HCT116 (cell line): ENCODE measurements around the gene REST. TPM values are rescaled to one million over a fixed set of nuclear protein-coding genes. Genes with fewer than 3 reads are reported as not detected.

ENCODE experiments used
- ATAC-seq: fragments of 200-7000 bp; cut with Tn5 transposase; 2 replicates; pipeline ENCODE4 v1.9.1; 2020; ENCODE audit warnings: mild to moderate bottlenecking, moderate library complexity
- BruUV-seq: library from RNA; stranded (reverse); fragments of 400-500 nt; replicated peaks from 2 replicates; lab custom pipeline; 2021; lab: Mats Ljungman, UMichigan
- CTCF ChIA-PET: fragments of 300-600 bp; sonication (Branson Sonifier 250); formaldehyde crosslinking; loops from one replicate; lab custom pipeline; 2021; ENCODE audit warnings: antibody characterized with exemption; lab: Charles Lee
- POLR2A ChIA-PET: fragments of 300-600, 350-600 bp; sonication (Branson Sonifier 250); formaldehyde crosslinking; loops from one replicate; lab custom pipeline; 2021; ENCODE audit warnings: antibody characterized with exemption; lab: Charles Lee
- RAD21 ChIA-PET, 2 experiments: fragments of 300-600 bp; sonication (Branson Sonifier 250); formaldehyde crosslinking; loops; one replicate each; lab custom pipeline; 2023; ENCODE audit warnings: low total read pairs in 2 of 2; ENCODE audit not compliant: uncharacterized antibody in 2 of 2, unreplicated experiment in 2 of 2, low non-redundant PET in 1 of 2; lab: Charles Lee
- DNase-seq: peaks from one replicate; pipeline ENCODE4 v3.0.0-alpha.2; 2010; ENCODE audit warnings: low read depth, low spot score
- H2AFZ ChIP-seq: fragments of 200-600 bp; shearing (Covaris generic), sonication (generic); 2 replicates; pipeline ENCODE4 v1.6.1; 2017; ENCODE audit warnings: low read depth, mixed run types, mixed read lengths, antibody characterized with exemption, low read length; ENCODE audit not compliant: poor library complexity, severe bottlenecking
- H3K27ac ChIP-seq: 2 replicates; pipeline ENCODE4 v1.5.1; 2012; ENCODE audit warnings: low read depth, low read length
- H3K27me3 ChIP-seq: fragments of 200-600 bp; sonication (generic); 2 replicates; pipeline ENCODE4 v1.6.1; 2016; ENCODE audit warnings: mixed run types, low read length, mixed read lengths; ENCODE audit not compliant: insufficient read depth
- H3K36me3 ChIP-seq, 2 experiments: fragments of 200-500 bp in 1 of 2; fragments of 200-600 bp in 1 of 2; sonication (Bioruptor generic) in 1 of 2; sonication (generic) in 1 of 2; 2 replicates each; pipeline versions ENCODE4 v1.5.1 to v1.6.1; 2014 to 2016; ENCODE audit warnings: low read length in 2 of 2, inconsistent platforms in 1 of 2, mixed read lengths in 1 of 2, mixed run types in 1 of 2; ENCODE audit not compliant: insufficient read depth in 2 of 2, control insufficient read depth in 1 of 2
- H3K4me1 ChIP-seq, 2 experiments: fragments of 200-600 bp in 1 of 2; sonication (generic) in 1 of 2; 2 replicates each; pipeline versions ENCODE4 v1.5.1 to v1.6.1; 2012 to 2017; ENCODE audit warnings: low read length in 2 of 2, inconsistent platforms in 1 of 2, mild to moderate bottlenecking in 1 of 2, mixed read lengths in 1 of 2, mixed run types in 1 of 2, moderate library complexity in 1 of 2; ENCODE audit not compliant: insufficient read depth in 2 of 2, control insufficient read depth in 1 of 2
- H3K4me2 ChIP-seq: fragments of 200-600 bp; sonication (generic); 2 replicates; pipeline ENCODE4 v1.6.1; 2017; ENCODE audit warnings: mixed run types, low read length, mixed read lengths
- H3K4me3 ChIP-seq, 2 experiments: fragments of 200-600 bp in 1 of 2; sonication (generic) in 1 of 2; replicated peaks in 1 of 2; 2 replicates each; pipeline ENCODE4 v1.5.1; 2011 to 2016; ENCODE audit warnings: low read length in 2 of 2, control low read depth in 1 of 2, low read depth in 1 of 2, mild to moderate bottlenecking in 1 of 2, mixed read lengths in 1 of 2, mixed run types in 1 of 2
- H3K79me2 ChIP-seq: fragments of 200-600 bp; sonication (generic); 2 replicates; pipeline ENCODE4 v1.6.1; 2017; ENCODE audit warnings: mild to moderate bottlenecking, mixed run types, low read length, moderate library complexity, mixed read lengths; ENCODE audit not compliant: insufficient read depth
- H3K9ac ChIP-seq: fragments of 200-600 bp; sonication (generic); 2 replicates; pipeline ENCODE4 v1.6.1; 2016; ENCODE audit warnings: low read length, mixed read lengths
- H3K9me2 ChIP-seq: fragments of 200-600 bp; sonication (generic), shearing (Covaris generic); 2 replicates; pipeline ENCODE4 v1.6.1; 2017; ENCODE audit warnings: mixed run types, mild to moderate bottlenecking, moderate library complexity; ENCODE audit not compliant: insufficient read depth
- H3K9me3 ChIP-seq, 2 experiments: fragments of 200-500 bp in 1 of 2; fragments of 200-600 bp in 1 of 2; sonication (Bioruptor generic) in 1 of 2; sonication (generic) in 1 of 2; 2 replicates each; pipeline ENCODE4 v1.6.1; 2014 to 2017; ENCODE audit warnings: low read length in 2 of 2, mixed read lengths in 2 of 2, inconsistent platforms in 1 of 2, low read depth in 1 of 2, mild to moderate bottlenecking in 1 of 2, mixed run types in 1 of 2, moderate library complexity in 1 of 2; ENCODE audit not compliant: control insufficient read depth in 1 of 2, insufficient read depth in 1 of 2
- H4K20me1 ChIP-seq: fragments of 200-600 bp; sonication (generic), shearing (Covaris generic); 2 replicates; pipeline ENCODE4 v1.6.1; 2017; ENCODE audit warnings: mixed run types, mild to moderate bottlenecking, moderate library complexity; ENCODE audit not compliant: insufficient read depth
- CBX3 ChIP-seq: IDR thresholded peaks from 2 replicates; pipeline ENCODE4 v1.6.1; 2012; ENCODE audit warnings: low read depth
- CEBPB ChIP-seq: IDR thresholded peaks from 2 replicates; pipeline ENCODE4 v1.6.1; 2012; ENCODE audit warnings: low read depth
- EGR1 ChIP-seq: IDR thresholded peaks from 2 replicates; pipeline ENCODE4 v1.6.1; 2012; ENCODE audit warnings: low read depth
- ELF1 ChIP-seq: IDR thresholded peaks from 2 replicates; pipeline ENCODE4 v1.6.1; 2012; ENCODE audit warnings: low read depth, borderline replicate concordance
- EZH2 ChIP-seq: fragments of 200-600 bp; sonication (generic); IDR thresholded peaks from 2 replicates; pipeline ENCODE4 v1.6.1; 2017; ENCODE audit warnings: antibody characterized with exemption, mixed run types
- FOSL1 ChIP-seq: IDR thresholded peaks from 2 replicates; pipeline ENCODE4 v1.6.1; 2012; ENCODE audit warnings: low read depth
- JUND ChIP-seq: IDR thresholded peaks from 2 replicates; pipeline ENCODE4 v1.6.1; 2012
- POLR2A ChIP-seq: IDR thresholded peaks from 2 replicates; pipeline ENCODE4 v1.7.0; 2011; ENCODE audit warnings: borderline replicate concordance; ENCODE audit not compliant: insufficient read depth, insufficient read length; ENCODE audit errors: extremely low read depth
- POLR2AphosphoS5 ChIP-seq: IDR thresholded peaks from 2 replicates; pipeline ENCODE4 v1.6.1; 2011; ENCODE audit warnings: mild to moderate bottlenecking, low read depth, low read length, moderate library complexity
- RAD21 ChIP-seq: IDR thresholded peaks from 2 replicates; pipeline ENCODE4 v1.6.1; 2012; ENCODE audit warnings: low read depth, mild to moderate bottlenecking
- SIN3A ChIP-seq: IDR thresholded peaks from 2 replicates; pipeline ENCODE4 v1.6.1; 2012; ENCODE audit warnings: low read depth
- SP1 ChIP-seq: IDR thresholded peaks from 2 replicates; pipeline ENCODE4 v1.6.1; 2012; ENCODE audit warnings: low read depth
- SRF ChIP-seq: IDR thresholded peaks from 2 replicates; pipeline ENCODE4 v1.6.1; 2012; ENCODE audit warnings: low read depth
- TCF7L2 ChIP-seq: IDR thresholded peaks from 2 replicates; pipeline ENCODE4 v1.7.0; 2011; ENCODE audit warnings: borderline replicate concordance, inconsistent platforms; ENCODE audit not compliant: insufficient read depth, insufficient read length; ENCODE audit errors: extremely low read depth
- YY1 ChIP-seq: IDR thresholded peaks from 2 replicates; pipeline ENCODE4 v1.6.1; 2011; ENCODE audit warnings: low read length, low read depth, moderate library complexity, mild to moderate bottlenecking; ENCODE audit not compliant: insufficient replicate concordance; ENCODE audit errors: extremely low read depth
- ZFX ChIP-seq: fragments of 450-650 bp; IDR thresholded peaks from 2 replicates; pipeline ENCODE4 v1.6.1; 2017
- ZNF274 ChIP-seq: fragments of 200-500 bp; sonication (Bioruptor generic); IDR thresholded peaks from 2 replicates; pipeline ENCODE4 v1.6.1; 2014; ENCODE audit warnings: mild to moderate bottlenecking, low read depth, low read length, inconsistent platforms
- intact Hi-C: fragments of 100-400 bp; cut with micrococcal nuclease; formaldehyde crosslinking; loops from 2 replicates; pipeline ENCODE4 v1.10.0; 2022
- total RNA-seq: library from RNA; stranded (reverse); gene quantifications from one replicate; pipeline ENCODE4 v1.2.1, GENCODE V29; 2021; ENCODE audit not compliant: unreplicated experiment
- TF ChIP-seq, protein P1 (sequence below): IDR thresholded peaks from 2 replicates; pipeline ENCODE4 v1.6.1; 2011; ENCODE audit warnings: mild to moderate bottlenecking, low read length, moderate library complexity; ENCODE audit not compliant: insufficient replicate concordance; ENCODE audit errors: extremely low read depth
- TF ChIP-seq, protein P2 (sequence below): IDR thresholded peaks from 2 replicates; pipeline ENCODE4 v1.6.1; 2012
- TF ChIP-seq, protein P3 (sequence below), 3 experiments: fragments of 200-600 bp in 1 of 3; sonication (generic) in 1 of 3; IDR thresholded peaks in 2 of 3; conservative IDR thresholded peaks in 1 of 3; 2 replicates each; pipeline ENCODE4 v1.5.1; 2012 to 2017; ENCODE audit warnings: low read depth in 2 of 3, low read length in 2 of 3, antibody characterized with exemption in 1 of 3, borderline replicate concordance in 1 of 3, control low read depth in 1 of 3, mild to moderate bottlenecking in 1 of 3, mixed read lengths in 1 of 3, mixed run types in 1 of 3, moderate library complexity in 1 of 3; ENCODE audit not compliant: insufficient read depth in 1 of 3
- TF ChIP-seq, protein P4 (sequence below): IDR thresholded peaks from 2 replicates; pipeline ENCODE4 v1.6.1; 2012; ENCODE audit warnings: low read depth
- TF ChIP-seq, protein P5 (sequence below): IDR thresholded peaks from 2 replicates; pipeline ENCODE4 v1.6.1; 2012

The REST gene
- total RNA-seq, 1 experiment from 2014 or later = 42.6 TPM

DNA sequence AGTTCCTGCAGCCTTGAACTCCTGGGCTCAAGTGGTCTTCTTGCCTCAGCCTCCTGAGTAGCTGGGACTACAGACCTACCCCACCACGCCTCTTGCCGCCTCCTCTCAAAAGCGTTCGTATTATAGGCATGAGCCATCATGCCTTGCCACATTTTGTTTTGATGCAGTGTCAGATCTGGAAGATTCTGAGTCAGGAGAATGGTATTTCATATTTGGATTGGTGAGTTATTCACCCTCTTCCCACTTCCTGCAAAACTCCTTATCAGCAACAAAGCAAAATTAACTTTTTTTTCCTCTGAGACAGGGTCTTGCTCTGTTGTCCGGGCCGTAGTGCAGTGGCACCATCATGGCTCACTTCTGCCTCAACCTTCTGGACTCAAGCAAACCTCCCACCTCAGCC, 29.6 kb downstream of the REST start:
- DNase-seq = peak; percentile 35
- H3K27me3 ChIP-seq = no peaks in the 10 kb centered on the region
- no peak overlapping the region for H3K27ac ChIP-seq
- H3K9me3 ChIP-seq = no peaks in the 10 kb centered on the region
- no peak overlapping the region for H3K4me3 ChIP-seq
- ATAC-seq = peak; percentile 68; the same call in 1 of the 2 replicates
- no peak overlapping the region for H3K9ac ChIP-seq
- no peak overlapping the region for H2AFZ ChIP-seq
- CTCF ChIA-PET = no interaction called here
- no peaks in the 10 kb centered on the region for H4K20me1 ChIP-seq
- POLR2A ChIA-PET = no interaction called here
- H3K9me2 ChIP-seq = no peaks in the 10 kb centered on the region
- peaks cover 6% of the 10 kb centered on the region; the same call in 1 of the 2 replicates for H3K79me2 ChIP-seq
- RAD21 ChIA-PET = no interaction called here
- peaks cover 0 to 7% of the 10 kb centered on the region in 2 experiments; a peak in 2 of 4 replicates for H3K36me3 ChIP-seq
- peak overlapping the region; percentile 31 for H3K4me2 ChIP-seq
- intact Hi-C loops = no loop called here
- BruUV-seq = no TSS peak
- H3K4me1 ChIP-seq = peaks cover 10 to 13% of the 10 kb centered on the region in 2 experiments; a peak in 3 of 4 replicates
- TF ChIP-seq TCF7L2 = no peak
- peak; percentile 43; the same call in 1 of the 2 replicates for TF ChIP-seq FOSL1
- no peak for TF ChIP-seq SIN3A
- TF ChIP-seq ZFX = no peak
- TF ChIP-seq, protein P1, sequence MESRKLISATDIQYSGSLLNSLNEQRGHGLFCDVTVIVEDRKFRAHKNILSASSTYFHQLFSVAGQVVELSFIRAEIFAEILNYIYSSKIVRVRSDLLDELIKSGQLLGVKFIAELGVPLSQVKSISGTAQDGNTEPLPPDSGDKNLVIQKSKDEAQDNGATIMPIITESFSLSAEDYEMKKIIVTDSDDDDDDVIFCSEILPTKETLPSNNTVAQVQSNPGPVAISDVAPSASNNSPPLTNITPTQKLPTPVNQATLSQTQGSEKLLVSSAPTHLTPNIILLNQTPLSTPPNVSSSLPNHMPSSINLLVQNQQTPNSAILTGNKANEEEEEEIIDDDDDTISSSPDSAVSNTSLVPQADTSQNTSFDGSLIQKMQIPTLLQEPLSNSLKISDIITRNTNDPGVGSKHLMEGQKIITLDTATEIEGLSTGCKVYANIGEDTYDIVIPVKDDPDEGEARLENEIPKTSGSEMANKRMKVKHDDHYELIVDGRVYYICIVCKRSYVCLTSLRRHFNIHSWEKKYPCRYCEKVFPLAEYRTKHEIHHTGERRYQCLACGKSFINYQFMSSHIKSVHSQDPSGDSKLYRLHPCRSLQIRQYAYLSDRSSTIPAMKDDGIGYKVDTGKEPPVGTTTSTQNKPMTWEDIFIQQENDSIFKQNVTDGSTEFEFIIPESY = no peak
- no peak for TF ChIP-seq POLR2AphosphoS5
- TF ChIP-seq, protein P2, sequence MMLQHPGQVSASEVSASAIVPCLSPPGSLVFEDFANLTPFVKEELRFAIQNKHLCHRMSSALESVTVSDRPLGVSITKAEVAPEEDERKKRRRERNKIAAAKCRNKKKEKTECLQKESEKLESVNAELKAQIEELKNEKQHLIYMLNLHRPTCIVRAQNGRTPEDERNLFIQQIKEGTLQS = no peak
- TF ChIP-seq, protein P3, sequence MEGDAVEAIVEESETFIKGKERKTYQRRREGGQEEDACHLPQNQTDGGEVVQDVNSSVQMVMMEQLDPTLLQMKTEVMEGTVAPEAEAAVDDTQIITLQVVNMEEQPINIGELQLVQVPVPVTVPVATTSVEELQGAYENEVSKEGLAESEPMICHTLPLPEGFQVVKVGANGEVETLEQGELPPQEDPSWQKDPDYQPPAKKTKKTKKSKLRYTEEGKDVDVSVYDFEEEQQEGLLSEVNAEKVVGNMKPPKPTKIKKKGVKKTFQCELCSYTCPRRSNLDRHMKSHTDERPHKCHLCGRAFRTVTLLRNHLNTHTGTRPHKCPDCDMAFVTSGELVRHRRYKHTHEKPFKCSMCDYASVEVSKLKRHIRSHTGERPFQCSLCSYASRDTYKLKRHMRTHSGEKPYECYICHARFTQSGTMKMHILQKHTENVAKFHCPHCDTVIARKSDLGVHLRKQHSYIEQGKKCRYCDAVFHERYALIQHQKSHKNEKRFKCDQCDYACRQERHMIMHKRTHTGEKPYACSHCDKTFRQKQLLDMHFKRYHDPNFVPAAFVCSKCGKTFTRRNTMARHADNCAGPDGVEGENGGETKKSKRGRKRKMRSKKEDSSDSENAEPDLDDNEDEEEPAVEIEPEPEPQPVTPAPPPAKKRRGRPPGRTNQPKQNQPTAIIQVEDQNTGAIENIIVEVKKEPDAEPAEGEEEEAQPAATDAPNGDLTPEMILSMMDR (IDR thresholded peaks at IDR 0.05 in 2 of 3, conservative IDR thresholded peaks at IDR 0.05 in 1 of 3; ENCODE audit: borderline replicate concordance in 1 of 3, insufficient read depth in 1 of 3, low read depth in 2 of 3, low read length in 2 of 3) = no peak
- TF ChIP-seq, protein P4, sequence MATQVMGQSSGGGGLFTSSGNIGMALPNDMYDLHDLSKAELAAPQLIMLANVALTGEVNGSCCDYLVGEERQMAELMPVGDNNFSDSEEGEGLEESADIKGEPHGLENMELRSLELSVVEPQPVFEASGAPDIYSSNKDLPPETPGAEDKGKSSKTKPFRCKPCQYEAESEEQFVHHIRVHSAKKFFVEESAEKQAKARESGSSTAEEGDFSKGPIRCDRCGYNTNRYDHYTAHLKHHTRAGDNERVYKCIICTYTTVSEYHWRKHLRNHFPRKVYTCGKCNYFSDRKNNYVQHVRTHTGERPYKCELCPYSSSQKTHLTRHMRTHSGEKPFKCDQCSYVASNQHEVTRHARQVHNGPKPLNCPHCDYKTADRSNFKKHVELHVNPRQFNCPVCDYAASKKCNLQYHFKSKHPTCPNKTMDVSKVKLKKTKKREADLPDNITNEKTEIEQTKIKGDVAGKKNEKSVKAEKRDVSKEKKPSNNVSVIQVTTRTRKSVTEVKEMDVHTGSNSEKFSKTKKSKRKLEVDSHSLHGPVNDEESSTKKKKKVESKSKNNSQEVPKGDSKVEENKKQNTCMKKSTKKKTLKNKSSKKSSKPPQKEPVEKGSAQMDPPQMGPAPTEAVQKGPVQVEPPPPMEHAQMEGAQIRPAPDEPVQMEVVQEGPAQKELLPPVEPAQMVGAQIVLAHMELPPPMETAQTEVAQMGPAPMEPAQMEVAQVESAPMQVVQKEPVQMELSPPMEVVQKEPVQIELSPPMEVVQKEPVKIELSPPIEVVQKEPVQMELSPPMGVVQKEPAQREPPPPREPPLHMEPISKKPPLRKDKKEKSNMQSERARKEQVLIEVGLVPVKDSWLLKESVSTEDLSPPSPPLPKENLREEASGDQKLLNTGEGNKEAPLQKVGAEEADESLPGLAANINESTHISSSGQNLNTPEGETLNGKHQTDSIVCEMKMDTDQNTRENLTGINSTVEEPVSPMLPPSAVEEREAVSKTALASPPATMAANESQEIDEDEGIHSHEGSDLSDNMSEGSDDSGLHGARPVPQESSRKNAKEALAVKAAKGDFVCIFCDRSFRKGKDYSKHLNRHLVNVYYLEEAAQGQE = no peak
- no peak for TF ChIP-seq EZH2
- no peak for TF ChIP-seq CBX3
- no peak for TF ChIP-seq ELF1
- TF ChIP-seq POLR2A = no peak
- no peak for TF ChIP-seq CEBPB
- no peak for TF ChIP-seq RAD21
- TF ChIP-seq, protein P5, sequence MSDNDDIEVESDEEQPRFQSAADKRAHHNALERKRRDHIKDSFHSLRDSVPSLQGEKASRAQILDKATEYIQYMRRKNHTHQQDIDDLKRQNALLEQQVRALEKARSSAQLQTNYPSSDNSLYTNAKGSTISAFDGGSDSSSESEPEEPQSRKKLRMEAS = 0 out of 2 replicates have a peak, but pooled peaks have one; percentile 35
- no peak for TF ChIP-seq SP1
- no peak for TF ChIP-seq ZNF274
- TF ChIP-seq YY1 = no peak
- TF ChIP-seq JUND = 0 out of 2 replicates have a peak, but pooled peaks have one; percentile 43
- no peak for TF ChIP-seq SRF
- no peak for TF ChIP-seq EGR1
